Activated CD4-positive, alpha-beta T cell treated with anti-CD3 and anti-CD28 coated beads, Interleukin-2, amount 10 ng/mL, durations not matched to agents 7 days and 5 days (primary cell): ENCODE measurements around the gene FNDC11. TPM values are rescaled to one million over a fixed set of nuclear protein-coding genes. Genes with fewer than 3 reads are reported as not detected.
"Not testable (repeated sequence)": the region's sequence is repeated elsewhere in the genome, so short reads cannot be mapped to it uniquely, and the experiment has no call there.

Experiments used
- CTCF ChIA-PET: fragments of 350-600 bp; sonication (Branson Sonifier 250); formaldehyde crosslinking; loops from one replicate; lab custom pipeline; 2021; ENCODE audit warnings: antibody characterized with exemption; lab: Charles Lee
- POLR2A ChIA-PET: fragments of 350-600 bp; sonication (Branson Sonifier 250); formaldehyde crosslinking; loops from one replicate; lab custom pipeline; 2021; ENCODE audit warnings: antibody characterized with exemption; lab: Charles Lee
- DNase-seq: peaks from one replicate; pipeline ENCODE4 v3.0.0-alpha.2; 2020
- H3K27ac Mint-ChIP-seq: one replicate; pipeline ENCODE4 v1.8.0; 2021; ENCODE audit warnings: mild to moderate bottlenecking, moderate library complexity, mixed read lengths
- H3K27me3 Mint-ChIP-seq: one replicate; pipeline ENCODE4 v1.8.0; 2021; ENCODE audit warnings: mixed read lengths
- H3K36me3 Mint-ChIP-seq: one replicate; pipeline ENCODE4 v1.8.0; 2021; ENCODE audit warnings: low read depth, mixed read lengths
- H3K4me1 Mint-ChIP-seq: one replicate; pipeline ENCODE4 v1.8.0; 2021; ENCODE audit warnings: mixed read lengths
- H3K4me3 Mint-ChIP-seq: one replicate; pipeline ENCODE4 v1.8.0; 2021; ENCODE audit warnings: mild to moderate bottlenecking, moderate library complexity, mixed read lengths
- H3K9me3 Mint-ChIP-seq: one replicate; pipeline ENCODE4 v1.8.0; 2021; ENCODE audit warnings: mixed read lengths
- total RNA-seq, 2 experiments: library from RNA; stranded (reverse); gene quantifications; one replicate each; pipeline ENCODE4 v1.2.3, GENCODE V29; 2021

FNDC11 gene
- total RNA-seq, 2 experiments from 2014 or later = 0.15 to 0.57 TPM

DNA sequence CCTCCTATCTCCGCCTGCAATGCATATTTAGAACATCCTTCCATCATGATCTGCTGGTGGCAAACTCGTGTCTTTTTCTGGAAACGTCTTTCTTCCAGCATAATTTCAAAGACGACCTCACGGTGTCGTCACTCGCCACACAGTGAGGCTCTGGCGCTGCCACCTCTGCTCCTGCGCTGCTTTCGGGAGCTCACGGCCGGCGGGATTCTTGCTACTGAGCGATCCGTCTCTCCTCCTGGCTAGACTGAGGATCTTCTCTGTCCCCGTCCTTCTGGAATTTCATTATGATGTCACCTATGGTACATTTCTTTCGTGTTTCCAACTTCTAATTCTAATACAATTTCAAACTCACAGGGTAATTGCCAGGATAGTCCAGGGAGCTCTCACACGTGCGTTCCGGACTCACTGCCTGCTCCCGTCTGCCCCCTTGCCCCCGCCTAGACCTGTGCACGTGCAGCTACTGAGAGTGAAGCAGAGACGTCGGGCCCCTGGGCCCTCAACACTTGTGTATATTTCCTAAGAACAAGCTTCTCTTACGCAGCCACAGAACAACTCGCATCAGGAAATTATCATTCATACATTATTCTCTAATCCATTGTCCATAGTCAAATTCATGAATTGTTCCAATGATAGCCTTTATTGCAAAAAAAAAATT is 45.6 kb downstream of the FNDC11 start:
- DNase-seq = no peak
- Mint-ChIP-seq H3K27ac (no peak overlapping the region), H3K4me1 (peaks cover 4% of the 10 kb centered on the region), H3K9me3 (peaks cover 4% of the 10 kb centered on the region), H3K4me3 (no peak overlapping the region), H3K27me3 (no peaks in the 10 kb centered on the region), H3K36me3 (peaks cover 53% of the 10 kb centered on the region)
- ChIA-PET CTCF (interaction anchor here (1.1 to 1.9 kb wide), 4 partner anchors 12 to 69 kb away, joined by 3 to 5 read pairs (median 4); no protein-coding TSS in a partner anchor), POLR2A (no interaction called here)

DNA sequence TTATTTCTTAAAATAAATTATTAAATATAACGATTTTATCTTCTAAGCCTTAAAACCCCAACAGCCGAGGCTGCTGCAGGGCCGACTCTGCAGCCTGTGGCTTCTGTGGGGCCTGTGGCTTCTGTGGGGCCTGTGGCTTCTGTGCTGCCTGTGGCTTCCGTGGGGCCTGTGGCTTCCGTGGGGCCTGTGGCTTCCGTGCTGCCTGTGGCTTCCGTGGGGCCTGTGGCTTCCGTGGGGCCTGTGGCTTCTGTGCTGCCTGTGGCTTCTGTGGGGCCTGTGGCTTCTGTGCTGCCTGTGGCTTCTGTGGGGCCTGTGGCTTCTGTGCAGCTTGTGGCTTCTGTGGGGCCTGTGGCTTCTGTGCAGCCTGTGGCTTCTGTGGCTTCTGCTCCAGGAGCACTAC is 47.7 kb downstream of the FNDC11 start:
- H3K9me3 Mint-ChIP-seq, DNase-seq, H3K4me3 Mint-ChIP-seq, POLR2A ChIA-PET, H3K27me3 Mint-ChIP-seq, H3K4me1 Mint-ChIP-seq: not testable (repeated sequence)
- Mint-ChIP-seq H3K36me3 (peaks cover 51% of the 10 kb centered on the region), H3K27ac (peak overlapping the region; percentile 62)
- CTCF ChIA-PET = interaction anchor here (0.5 to 1.9 kb wide), 3 partner anchors 40 to 657 kb away, joined by 3 to 5 read pairs (median 4); no protein-coding TSS in a partner anchor

DNA sequence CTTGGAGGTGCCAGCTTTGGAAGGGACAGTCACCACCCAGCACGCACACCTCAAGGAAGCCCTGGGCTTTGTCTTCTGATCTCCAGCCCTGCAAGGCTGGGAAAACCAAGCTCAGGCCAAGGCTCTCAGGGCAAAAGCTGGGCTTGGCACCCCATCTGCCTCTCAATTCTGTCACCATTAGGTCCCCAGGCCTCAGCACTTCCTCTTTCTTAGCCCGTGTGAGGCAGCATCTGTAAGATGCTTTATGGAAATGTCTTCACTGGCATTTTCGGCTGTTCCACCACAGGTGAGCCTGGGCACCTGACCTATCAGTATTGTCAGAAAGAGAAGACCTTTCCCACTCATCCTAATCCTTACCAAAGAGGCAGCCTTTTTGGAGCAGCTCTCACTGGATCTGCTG is 48.4 kb downstream of the FNDC11 start:
- H3K27ac Mint-ChIP-seq = peak overlapping the region; percentile 62
- H3K4me3 Mint-ChIP-seq = no peak overlapping the region
- peaks cover 51% of the 10 kb centered on the region for H3K36me3 Mint-ChIP-seq
- no peak for DNase-seq
- peaks cover 4% of the 10 kb centered on the region for H3K4me1 Mint-ChIP-seq
- peaks cover 4% of the 10 kb centered on the region for H3K9me3 Mint-ChIP-seq
- no peaks in the 10 kb centered on the region for H3K27me3 Mint-ChIP-seq
- POLR2A ChIA-PET = no interaction called here
- CTCF ChIA-PET = interaction anchor here (0.5 to 1.1 kb wide), 3 partner anchors 65 to 656 kb away, joined by 3 to 4 read pairs (median 3); partner anchors contain the start of gene PTK6

Other genes starting within 250 kb of the FNDC11 start
- gene CHRNA4, start 192.8 kb upstream of the FNDC11 start, total RNA-seq = not detected
- gene KCNQ2, start 81.5 kb upstream of the FNDC11 start, total RNA-seq = under 1 TPM; 0.10 to 0.12 TPM
- gene EEF1A2, start 55.1 kb upstream of the FNDC11 start, total RNA-seq = under 1 TPM; 0.12 to 0.17 TPM
- 100 to 1,000 TPM; 167 to 193 TPM for gene PPDPF, start 33.4 kb upstream of the FNDC11 start, total RNA-seq
- under 1 TPM; 0.71 to 0.74 TPM for gene PTK6, start 16.8 kb upstream of the FNDC11 start, total RNA-seq
- gene SRMS, start 6.4 kb upstream of the FNDC11 start, total RNA-seq = not detected
- gene HELZ2, start 20.1 kb downstream of the FNDC11 start, total RNA-seq = 100 to 1,000 TPM in 1 of 2 experiments, 10 to 100 TPM in 1; 95.5 to 107 TPM
- gene GMEB2, start 72.9 kb downstream of the FNDC11 start, total RNA-seq = 10 to 100 TPM; 20.0 to 20.5 TPM
- 10 to 100 TPM; 49.4 to 54.4 TPM for gene STMN3, start 99.3 kb downstream of the FNDC11 start, total RNA-seq
- 10 to 100 TPM; 53.3 to 58.9 TPM for gene RTEL1, start 104.2 kb downstream of the FNDC11 start, total RNA-seq
- gene TNFRSF6B, start 142.5 kb downstream of the FNDC11 start, total RNA-seq = 1 to 10 TPM in 1 of 2 experiments, not detected in 1; 1.0 TPM
- 10 to 100 TPM; 52.7 to 64.5 TPM for gene ARFRP1, start 153.8 kb downstream of the FNDC11 start, total RNA-seq
- 10 to 100 TPM; 37.3 to 43.3 TPM for gene ZGPAT, start 153.9 kb downstream of the FNDC11 start, total RNA-seq
- 100 to 1,000 TPM; 253 to 302 TPM for gene LIME1, start 182.5 kb downstream of the FNDC11 start, total RNA-seq
- 100 to 1,000 TPM; 105 to 129 TPM for gene SLC2A4RG, start 185.6 kb downstream of the FNDC11 start, total RNA-seq